ENCODE measurements around the gene ZSCAN21. TPM values are rescaled to one million over a fixed set of nuclear protein-coding genes. Genes with fewer than 3 reads are reported as not detected.

Gene ZSCAN21
- total and polyA plus RNA-seq, 10 of the 15 experiments (the other 5 are each of a cell fraction or from before 2014, with no cell fraction given), result 1.9 to 9.6 (median 7.1) TPM

DNA sequence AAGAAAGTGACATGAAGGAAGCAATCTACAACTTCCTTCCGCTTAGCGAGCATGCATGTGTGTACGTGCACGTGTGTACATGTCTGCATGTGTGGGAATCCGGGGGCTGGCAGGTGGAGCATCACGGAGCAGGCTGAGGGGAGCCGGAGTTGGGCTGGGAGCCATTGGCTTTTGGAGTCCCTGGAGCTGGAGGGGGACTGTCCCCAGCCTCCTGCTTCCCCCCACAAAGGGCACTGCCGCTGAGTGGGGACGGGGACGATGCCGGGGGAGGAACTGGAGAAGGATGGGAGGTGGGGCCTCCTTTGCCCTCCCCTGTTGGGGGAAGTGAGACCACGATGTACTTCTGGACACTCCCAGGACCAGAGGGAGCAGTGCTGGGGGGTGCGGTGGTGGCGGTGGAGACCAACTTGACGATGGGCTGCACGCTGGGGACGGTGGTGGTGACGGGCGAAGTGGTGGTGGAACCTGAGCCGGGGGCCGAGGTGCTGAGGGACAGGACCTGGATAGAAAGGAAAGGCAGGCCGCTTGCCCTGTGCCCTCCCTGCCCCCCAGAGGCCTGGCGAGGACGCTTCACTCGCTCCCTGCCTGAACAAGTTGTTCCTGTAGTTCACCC is 57.7 kb downstream of the ZSCAN21 start:
- Histone ChIP-seq H3K9ac (ENCODE audit: control insufficient read depth, insufficient read depth, low read length) (no peak overlapping the region), H3K79me2 (ENCODE audit: control insufficient read depth, insufficient read depth, low read length) (peaks cover 3% of the 10 kb centered on the region), H2AFZ (ENCODE audit: control insufficient read depth, low read depth, low read length) (no peak overlapping the region), H3K4me1 (ENCODE audit: control insufficient read depth, insufficient read depth, low read length) (peaks cover 4% of the 10 kb centered on the region), H3K27me3 (replicated peaks in 1 of 2; ENCODE audit: control insufficient read depth in 2 of 2, insufficient read depth in 2 of 2, low read length in 1 of 2) (no peaks in the 10 kb centered on the region), H3K4me2 (ENCODE audit: control insufficient read depth, insufficient read depth) (no peak overlapping the region), H4K20me1 (ENCODE audit: control insufficient read depth, insufficient read depth) (no peaks in the 10 kb centered on the region), H3K4me3 (no peak overlapping the region), H3K9me3 (replicated peaks; ENCODE audit: control insufficient read depth, insufficient read depth, low read length) (no peaks in the 10 kb centered on the region), H3K36me3 (ENCODE audit: control insufficient read depth in 2 of 2, insufficient read depth in 2 of 2, low read length in 1 of 2) (peaks cover 5 to 9% of the 10 kb centered on the region in 2 experiments; a peak in 3 of 4 replicates), H3K27ac (ENCODE audit: control insufficient read depth, insufficient read depth) (no peak overlapping the region)
- WGBS (ENCODE audit: insufficient coverage, insufficient replicate concordance, low lambda C conversion rate, missing lambda C conversion rate), result 96% methylated on average over 23 of the region's 25 CpGs
- FAIRE-seq (no peak), DNase-seq (ENCODE audit: low read depth, low spot score) (no peak), ATAC-seq (no peak)
- RAD21 ChIA-PET (ENCODE audit: unreplicated experiment), result no interaction called here
- no TSS peak for BruUV-seq (replicated peaks)
- TF ChIP-seq ASH2L (IDR thresholded peaks at IDR 0.05; ENCODE audit: borderline replicate concordance, low read depth) (no peak), RFX5 (IDR thresholded peaks at IDR 0.05; ENCODE audit: low read depth, low read length) (no peak), SP1 (IDR thresholded peaks at IDR 0.05; ENCODE audit: low read depth, low read length) (no peak), TAF1 (IDR thresholded peaks at IDR 0.05; ENCODE audit: borderline replicate concordance, low read depth, low read length) (no peak), BCLAF1 (IDR thresholded peaks at IDR 0.05) (no peak), CHD4 (IDR thresholded peaks at IDR 0.05) (no peak), RBBP5 (conservative IDR thresholded peaks at IDR 0.05) (no peak), NR2F1 (conservative IDR thresholded peaks at IDR 0.05) (no peak), ZNF687 (IDR thresholded peaks at IDR 0.05) (no peak), MEF2A (IDR thresholded peaks at IDR 0.05; ENCODE audit: insufficient read depth, low read depth, low read length) (no peak), SREBF1 (IDR thresholded peaks at IDR 0.05; ENCODE audit: low read length) (no peak), CBX5 (IDR thresholded peaks at IDR 0.05; ENCODE audit: low read depth) (no peak), MEF2B (IDR thresholded peaks at IDR 0.05; ENCODE audit: partially characterized antibody, poor library complexity, severe bottlenecking) (no peak)
- in situ Hi-C loops (cut with MboI) (no loop called here), intact Hi-C loops (cut with micrococcal nuclease; ENCODE audit: unreplicated experiment) (no loop called here)
- SMC1A ChIA-PET (ENCODE audit: uncharacterized antibody, unreplicated experiment), result no interaction called here
- POLR2A ChIA-PET, result no interaction called here
- CTCF ChIA-PET, result no interaction called here

Data from GM12878 (cell line).